ENCODE measurements around the gene KLF12. TPM values are rescaled to one million over a fixed set of nuclear protein-coding genes. Genes with fewer than 3 reads are reported as not detected.

KLF12 gene
- 1.6 to 2.7 TPM (median 2.1 TPM) in 5 replicates for total RNA-seq (2022; extraction: Qiagen RNA extraction; ENCODE audit: low read depth)

DNA sequence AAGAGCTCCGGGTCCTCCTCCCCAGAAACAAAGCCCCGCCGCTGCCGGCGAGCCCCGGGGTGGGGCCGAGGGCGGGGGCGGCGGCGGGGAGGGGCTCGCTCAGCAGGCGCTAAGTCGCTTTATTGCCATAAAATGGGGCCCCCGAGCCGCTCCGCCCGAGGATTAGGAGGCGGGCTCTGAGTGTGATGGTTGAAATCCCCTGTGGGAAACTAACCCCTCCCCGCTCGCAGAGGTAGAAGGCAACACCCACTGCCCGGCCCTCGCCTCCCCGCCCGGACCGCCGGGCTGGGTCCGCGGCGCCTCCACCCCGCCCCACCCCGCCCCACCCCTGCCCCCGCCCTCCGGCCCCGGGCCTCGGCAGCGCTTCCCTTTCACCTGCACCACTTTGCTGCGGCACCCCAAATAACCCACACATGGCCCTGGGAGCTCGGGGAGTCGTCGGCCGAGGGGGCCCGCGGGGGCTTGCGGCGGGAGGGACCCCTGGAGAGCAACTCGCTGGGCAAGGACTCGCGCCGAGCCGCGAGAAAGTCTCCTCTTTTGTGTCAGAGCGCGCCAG, at the start of gene KLF12:
Gene KLF12 (minus strand): TSS at position 184 of the 556 bp plus-strand sequence.

